Stimulated activated CD4-positive, alpha-beta T cell treated with anti-CD3 and anti-CD28 coated beads, Interleukin-15, amount 100 ng/mL, for 1 hour (primary cell): Measurements from ENCODE around the gene PIK3CB.
"Not testable (repeated sequence)": the region's sequence is repeated elsewhere in the genome, so short reads cannot be mapped to it uniquely, and the experiment has no call there.

Experiments used
- DNase-seq, 2 donors: peaks; one replicate each; pipeline ENCODE4 v3.0.0-alpha.2; 2020; ENCODE audit warnings: low read depth in 1 of 2, low spot score in 1 of 2

PIK3CB gene

DNA sequence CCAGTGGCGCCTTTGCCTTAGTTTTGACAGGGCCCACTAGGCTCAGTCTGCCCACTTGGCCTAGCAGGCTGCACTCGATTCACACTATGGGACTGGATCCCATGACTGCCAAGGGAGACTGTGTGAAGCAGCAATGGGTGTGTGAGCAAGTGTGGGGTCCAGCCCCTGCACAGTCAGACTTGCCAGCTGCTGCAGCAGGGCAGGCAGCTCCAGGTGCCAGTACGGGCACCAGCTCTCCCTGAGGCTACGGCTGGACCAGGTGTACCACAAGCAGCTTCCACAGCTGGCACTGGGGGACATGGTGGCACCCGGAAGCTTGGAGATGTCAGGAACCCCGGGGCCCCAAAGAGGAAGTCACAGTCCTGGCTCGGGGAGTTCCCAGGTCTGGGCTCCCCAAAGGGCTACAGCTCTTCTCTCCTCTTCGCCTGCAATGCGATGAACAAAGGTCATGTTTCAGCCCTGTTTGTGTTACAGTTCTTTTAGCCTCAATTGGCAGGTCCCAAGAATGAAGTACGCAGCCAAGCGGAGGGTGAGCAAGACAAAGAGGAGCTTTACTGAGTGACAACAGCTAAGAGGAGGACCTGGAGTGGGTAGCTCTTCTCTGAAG, 67.1 kb downstream of the PIK3CB start:
- DNase-seq, result no peak

DNA sequence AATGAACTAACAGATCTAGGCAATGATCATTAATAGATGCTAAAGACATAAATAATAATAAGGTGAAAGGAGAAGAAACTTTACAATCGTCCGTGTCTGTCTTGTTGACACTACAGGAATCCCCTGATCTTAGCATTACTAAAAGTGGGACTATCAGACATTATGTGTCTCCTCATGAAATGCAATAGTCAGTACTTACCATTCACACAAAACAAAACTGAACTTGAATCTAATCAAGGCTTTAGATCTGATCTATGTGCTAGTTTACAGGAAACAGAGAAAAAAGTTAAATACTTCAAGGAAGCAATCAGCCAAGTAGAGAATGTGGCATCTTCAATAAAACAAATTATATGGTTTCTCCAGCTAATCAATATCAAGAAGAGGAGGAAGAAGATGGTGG, 73.7 kb downstream of the PIK3CB start:
- DNase-seq, result no peak

DNA sequence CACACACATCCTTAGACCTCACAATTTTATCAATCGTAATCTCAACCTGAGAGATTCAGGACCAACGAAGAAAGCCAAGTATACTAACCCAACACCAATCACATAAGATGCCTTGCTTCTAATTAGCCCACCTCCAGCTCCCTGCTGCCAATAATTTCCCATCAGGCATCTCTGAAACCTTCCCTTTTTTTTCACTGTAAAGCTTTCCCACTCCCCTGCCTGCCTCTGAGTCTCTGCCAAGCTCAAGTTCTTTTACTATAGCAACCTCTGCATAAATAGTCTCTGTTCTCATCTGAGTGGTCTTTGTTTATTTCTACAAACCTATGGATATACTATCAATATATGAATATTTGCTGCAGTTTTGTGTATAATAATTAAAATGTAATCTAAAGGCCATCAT, 86.5 kb downstream of the PIK3CB start:
- DNase-seq, result no peak

DNA sequence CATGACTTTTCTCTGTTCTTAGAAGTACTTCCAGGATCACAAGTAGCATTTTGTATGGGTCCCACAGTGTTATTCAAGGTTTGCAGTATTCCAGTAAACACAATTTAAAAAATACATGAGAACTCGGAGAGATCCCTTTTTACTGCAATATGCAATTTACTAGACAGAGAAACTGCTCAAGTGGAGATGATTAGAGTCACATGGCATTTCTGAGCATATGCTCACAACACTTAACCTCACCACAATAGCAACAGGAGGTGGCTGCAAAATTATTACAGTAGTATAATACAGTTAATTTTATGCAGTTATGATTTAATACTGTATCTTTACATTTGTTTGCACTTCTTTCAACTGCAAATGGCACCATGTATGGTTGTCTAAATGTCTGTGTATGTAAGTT, 87.5 kb downstream of the PIK3CB start:
- DNase-seq, result no peak

DNA sequence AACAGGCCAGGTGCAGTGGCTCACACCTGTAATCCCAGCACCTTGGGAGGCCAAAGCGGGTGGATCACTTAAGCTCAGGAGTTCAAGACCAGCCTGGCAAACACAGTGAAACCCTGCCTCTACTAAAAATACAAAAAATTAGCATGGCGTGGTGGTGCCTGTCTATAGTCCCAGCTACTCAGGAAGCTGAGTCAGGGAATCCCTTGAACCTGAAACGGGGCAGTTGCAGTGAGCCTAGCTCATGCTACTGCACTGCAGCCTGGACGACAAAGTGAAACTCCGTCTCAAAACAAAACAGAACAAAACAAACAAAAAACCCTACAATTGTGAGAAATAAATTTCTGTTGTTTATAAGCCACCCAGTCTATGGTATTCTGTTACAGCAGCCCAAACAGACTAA, 94.7 kb downstream of the PIK3CB start:
- DNase-seq, result no peak

DNA sequence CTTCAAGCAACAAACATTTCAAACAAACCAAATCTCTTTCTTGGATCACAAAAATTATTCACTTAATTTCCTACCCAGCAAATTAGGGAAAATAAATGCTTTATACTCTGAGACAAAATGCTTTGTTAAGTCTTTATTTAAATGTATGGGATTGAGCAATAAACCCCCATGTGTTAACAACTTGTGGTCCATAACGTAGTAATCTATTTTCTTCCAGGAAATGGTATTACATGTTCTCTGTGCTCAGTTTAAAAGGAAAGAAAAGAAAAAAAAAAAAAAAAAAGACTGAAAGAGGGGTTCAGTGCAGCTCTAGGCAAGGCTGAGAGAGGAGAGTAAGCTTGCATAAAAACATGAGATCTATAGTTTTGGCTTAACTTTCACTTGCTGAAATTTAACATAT, 102.3 kb downstream of the PIK3CB start:
- no peak for DNase-seq

DNA sequence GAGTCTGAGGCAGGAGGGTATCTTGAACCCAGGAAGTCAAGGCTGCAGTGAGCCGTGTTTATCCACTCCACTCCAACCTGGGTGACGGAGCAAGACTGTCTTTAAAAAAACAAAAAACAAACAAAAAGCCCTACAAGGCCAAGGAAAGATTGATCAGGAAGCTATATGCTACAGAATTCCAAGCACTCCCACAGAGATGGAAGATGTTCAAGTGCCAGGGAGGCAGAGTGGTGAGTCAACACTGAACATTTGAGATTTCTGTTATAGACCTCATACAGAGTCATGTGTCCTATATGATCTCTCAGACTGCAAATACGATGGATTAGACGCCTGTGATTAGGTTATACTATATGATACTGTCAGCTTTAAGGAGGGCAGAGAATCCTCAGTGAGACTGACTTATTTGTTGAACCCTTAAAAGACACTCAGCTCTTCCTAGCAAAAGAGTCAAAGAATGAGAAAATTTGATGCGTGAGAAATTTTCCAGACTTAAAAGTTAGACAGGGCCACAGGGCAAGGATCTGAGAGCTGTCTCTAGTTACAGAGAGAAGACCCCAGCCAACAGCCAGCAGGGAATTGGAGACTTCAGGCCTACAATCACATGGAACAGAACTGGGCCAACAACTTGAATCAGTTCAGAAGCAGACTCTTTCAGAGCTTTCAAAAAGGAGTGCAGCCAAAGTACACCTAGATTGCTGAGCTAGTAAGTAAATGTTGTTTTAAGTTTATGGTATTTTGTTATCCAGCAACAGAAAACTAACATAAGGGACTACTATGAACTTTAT, 107.6 kb downstream of the PIK3CB start:
- DNase-seq, result no peak

DNA sequence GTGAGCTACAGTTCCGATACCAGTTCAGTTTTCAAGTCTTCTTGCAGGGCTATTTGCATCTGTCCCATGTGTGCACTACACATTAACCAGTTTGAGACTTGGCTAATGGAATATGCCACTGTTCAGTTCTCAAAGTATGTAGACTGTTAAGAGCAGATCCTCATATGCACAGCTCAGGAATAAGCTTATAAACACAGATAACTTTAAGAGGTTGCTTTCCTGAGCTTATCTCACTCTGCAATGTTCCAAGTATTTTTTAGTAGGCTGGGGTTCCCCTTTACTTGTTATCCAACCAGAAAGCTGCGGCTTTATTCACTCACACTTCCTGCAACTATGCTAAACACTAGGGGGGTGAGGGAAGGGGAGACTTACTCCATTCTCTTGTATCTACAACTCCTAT, 108.7 kb downstream of the PIK3CB start:
- not testable (repeated sequence) for DNase-seq

DNA sequence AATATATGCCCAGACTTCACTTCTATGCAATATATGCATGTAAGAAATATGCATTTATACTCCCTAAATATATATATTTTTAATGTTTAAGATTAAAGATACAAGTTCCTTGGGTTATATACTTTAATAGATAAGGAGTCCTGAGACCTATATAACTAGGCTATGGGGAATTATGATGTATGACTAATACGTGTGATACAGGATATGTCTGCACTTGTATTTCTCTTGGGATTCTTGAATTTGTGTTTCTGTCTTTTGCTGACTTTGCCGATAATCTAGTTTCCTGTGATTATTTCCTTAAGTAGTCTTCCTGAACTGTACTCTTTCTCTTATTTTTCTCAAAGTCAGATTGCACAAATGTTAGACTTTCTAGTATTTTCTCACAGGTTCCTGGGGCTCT, 109.6 kb downstream of the PIK3CB start:
- no peak for DNase-seq

DNA sequence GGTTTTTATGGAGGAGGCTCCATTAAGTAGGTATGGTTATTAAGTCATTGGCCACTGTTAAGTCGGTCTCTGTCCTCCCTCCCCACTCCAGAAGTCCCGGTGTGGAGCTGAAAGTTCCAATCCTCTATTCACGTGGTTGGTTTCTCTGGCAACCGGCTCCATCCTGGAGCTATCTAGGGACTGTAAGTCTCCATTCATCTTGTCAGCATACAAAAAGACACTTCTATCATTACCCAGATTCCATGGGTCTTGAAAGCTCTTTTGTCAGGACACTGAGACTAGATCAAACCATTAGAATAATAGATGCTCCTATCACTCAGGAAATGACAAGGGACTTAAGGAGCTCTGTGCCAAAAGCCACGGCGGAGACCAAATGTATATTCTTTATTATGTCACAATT, 110.3 kb downstream of the PIK3CB start:
- DNase-seq, result no peak

DNA sequence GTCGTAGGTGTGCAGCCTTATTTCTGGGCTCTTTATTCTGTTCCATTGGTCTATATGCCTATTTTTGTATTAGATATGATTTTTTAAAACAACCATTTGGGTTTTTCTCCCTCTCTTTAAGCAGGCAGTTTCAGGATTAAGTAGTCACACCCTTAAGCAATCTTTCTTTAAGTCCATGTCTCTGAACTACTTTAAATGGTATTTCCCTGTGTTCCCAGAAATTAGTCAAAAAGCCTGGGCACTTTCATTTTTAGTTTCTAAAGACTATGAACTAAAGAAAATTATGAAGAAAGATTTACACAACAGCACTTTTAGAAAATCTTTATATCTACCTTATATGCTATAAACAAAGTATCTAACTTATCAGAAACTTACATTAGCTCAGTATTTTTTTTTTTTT, 115.9 kb downstream of the PIK3CB start:
- DNase-seq, result no peak

DNA sequence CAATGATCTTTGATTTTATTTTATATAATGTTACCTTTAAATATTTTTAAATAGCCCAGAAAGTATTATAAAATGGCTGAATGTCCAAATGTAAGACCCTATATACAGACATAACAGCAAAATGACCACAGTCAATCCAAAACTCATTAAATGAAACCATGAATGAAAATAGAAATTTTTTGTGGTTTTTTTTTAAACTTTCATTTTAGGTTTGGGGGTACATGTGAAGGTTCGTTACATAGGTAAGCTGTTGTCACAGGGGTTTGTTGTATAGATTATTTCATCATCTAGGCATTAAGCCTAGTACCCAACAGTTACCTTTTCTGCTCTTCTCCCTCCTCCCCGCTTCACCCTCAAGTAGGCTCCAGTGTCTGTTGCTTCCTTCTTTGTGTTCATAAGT, 117.4 kb downstream of the PIK3CB start:
- DNase-seq, result no peak

DNA sequence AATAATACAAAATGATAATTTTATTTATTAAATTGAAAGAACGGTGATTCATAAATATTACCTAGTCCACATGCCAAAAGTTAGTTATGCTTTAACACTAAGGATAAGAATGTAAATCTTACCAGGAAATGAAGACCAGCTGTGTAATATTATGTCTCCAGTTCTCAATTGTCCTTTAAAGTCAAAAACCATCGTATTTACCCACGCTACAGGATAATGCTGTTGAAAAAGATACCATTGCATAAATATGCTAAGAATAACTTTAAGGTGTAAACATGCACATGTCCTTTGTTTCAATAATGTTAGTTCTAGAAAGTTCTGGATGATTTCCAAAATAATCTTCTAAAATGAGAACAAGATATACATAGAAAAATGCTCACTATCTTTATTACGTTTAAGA, 122.6 kb downstream of the PIK3CB start:
- DNase-seq, result no peak

DNA sequence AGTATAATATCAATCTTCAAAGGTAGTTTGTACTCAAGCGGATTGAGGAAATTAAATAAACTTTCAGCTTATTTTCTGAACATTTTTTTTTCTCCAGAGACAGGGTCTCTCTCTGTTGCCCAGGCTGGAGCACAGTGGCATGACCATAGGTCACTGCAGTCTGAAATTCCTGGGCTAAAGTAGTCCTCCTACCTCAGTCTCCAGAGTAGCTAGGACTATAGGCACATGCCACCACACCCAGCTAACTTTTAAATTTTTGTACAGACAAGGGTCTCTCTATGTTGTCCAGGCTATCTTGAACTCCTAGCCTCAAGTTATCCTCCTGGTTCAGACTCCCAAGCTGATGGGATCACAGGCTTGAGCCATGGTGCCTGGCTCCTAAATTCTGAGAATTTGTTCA, 129.1 kb downstream of the PIK3CB start:
- DNase-seq, result no peak

DNA sequence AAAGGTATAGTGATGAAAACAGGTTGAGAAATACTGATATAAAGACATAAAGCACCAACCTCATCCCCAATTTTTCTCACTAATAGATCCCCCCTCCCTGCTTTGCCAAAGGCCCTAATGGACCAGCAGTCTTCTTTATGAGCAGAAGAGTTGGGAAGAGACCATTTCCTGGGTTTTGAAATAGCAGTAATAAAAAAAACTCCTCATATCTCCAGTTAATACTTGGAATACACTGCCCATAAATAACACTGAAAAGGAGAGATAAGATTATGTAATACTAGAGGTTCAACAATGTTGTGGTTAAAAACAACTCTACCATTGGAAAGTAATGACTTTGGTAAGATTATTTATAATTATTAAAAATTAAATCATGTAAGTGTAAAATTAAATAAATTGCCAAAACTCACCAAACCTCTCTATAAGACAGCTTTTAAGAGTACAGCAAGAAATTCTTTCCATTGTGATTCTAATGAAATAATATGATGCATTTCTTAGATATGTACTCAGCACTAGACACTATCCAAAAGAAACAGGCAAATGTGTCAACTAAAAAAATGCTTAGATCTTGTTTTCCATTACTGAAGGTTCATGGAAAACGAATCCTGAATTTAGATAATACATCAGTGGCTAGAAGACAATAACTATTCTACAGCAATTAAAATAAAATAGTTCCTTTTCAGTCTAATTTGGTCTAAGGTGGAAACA, 137.9 kb downstream of the PIK3CB start:
- DNase-seq, result no peak

DNA sequence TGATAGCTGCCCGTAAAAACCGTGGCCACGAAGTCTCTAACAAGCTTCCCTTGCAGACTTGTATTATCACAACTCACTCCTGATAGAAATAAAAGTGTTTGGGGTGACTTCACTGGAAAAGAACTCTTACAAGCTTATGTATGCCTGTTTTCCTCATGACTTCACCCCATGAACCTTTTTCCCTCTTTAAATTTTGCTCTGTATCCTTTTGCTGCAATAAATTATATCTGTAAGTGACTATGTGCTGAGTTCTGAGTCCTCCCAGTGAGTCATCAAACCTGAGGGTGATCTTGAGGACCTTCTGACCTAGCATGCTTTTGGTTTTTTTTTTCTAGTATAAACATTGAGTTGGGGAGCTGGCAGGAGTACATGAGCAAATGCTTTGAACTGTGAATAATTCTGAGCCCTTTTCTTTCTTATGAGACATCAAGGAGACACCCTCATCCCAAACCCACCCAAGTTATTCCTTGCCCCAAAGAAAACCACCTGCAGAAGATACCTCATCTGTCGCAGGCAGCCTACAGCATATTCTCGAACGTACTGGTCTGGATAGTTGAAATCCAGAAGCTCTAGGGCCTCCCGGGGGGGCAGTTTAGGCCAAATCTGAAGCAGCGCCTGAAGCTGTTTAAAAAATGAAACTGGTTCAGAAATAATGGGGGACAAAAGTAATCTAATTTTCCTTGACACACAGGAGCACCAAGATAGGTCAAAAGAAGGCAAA, 140.3 kb downstream of the PIK3CB start:
- DNase-seq, result no peak

DNA sequence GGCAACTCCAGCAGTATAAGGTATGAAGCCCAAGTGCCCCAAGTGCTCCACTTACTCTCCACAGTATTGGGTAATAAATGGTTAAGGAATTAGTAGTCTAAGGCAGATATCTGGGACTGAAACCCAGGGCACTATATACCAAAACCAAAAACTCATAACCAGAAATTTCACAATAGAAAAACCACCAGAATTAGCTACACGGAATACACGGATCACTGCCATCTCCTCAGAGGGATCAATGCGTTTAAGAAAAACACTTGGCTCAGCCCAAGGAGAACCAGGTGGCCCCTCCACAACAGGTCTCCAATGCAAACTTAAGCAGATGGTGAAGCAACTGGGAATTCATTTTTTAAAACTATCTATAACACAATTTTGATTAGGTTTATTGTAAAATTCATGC, 142.6 kb downstream of the PIK3CB start:
- no peak for DNase-seq

DNA sequence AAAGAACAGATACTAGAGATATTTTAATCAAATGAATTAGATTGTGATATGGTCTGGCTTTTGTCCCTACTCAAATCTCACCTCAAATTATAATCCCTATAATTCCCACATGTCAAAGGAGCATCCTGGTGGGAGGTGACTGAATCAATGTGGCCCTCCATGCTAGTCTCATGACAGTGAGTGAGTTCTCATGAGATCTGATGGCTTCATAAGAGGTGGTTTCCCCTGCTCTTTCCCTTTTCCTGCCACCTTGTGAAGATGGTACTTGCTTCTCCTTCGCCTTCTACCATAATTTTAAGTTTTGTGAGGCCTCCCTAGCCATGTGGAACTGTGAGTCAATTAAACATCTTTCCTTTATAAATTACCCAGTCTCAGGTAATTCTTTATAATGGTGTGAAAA, 143.4 kb downstream of the PIK3CB start:
- DNase-seq, result no peak

DNA sequence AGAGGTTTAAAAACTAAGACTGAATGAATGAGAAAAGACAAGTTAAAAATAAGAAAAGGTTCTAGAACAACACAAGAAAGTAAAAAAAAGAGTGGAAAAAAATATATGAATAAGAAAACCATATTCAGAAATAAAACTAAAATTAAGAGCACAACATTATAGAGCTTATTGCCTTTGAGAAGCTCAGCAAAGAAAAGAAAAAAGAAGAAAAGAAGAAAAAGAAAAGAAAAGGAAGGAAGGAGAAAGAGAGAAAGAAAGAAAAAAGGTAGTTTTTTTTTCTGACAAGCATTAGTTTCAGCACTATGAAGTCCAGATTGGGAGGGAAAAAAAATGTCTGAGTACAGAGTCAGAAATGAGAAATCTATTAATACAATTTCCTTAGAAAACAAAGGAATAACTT, 144.7 kb downstream of the PIK3CB start:
- DNase-seq, result no peak

DNA sequence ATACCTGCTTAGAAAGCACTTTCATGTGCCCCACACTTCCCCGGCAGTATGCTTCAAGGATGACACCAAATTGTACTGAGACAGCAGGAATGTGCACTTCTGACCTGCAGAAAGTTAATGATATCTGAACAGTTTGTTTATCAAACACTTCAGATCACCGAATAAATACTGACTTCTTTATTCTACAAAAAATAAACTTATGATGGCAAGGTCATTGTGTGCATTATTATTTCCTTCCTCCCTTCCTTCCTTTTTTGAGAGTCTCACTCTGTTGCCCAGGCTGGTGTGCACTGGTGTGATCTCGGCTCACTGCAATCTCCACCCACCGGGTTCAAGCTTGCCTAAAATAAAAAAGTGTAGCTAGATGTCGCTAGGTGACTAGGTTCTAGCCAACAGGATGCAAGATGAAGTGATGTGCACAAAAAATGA, 145.8 kb downstream of the PIK3CB start:
- no peak for DNase-seq

DNA sequence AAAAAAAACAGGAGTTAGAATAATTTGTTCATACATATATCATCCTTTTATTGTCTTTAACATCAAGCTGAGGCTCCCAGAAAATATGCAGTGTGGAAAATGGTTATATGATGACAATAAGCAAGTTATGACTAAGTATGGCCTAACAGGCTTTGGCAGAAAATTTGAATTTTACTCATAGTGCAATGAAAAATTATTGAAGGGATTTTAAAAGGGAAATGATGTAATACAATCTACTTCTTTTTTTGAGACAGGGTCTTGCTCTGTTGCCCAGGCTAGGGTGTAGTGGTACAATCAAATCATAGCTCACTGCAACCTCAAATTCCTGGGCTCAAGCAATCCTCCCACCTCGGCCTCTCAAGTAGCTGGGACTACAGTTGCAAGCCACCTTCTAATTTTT, 147.5 kb downstream of the PIK3CB start:
- DNase-seq, result no peak

DNA sequence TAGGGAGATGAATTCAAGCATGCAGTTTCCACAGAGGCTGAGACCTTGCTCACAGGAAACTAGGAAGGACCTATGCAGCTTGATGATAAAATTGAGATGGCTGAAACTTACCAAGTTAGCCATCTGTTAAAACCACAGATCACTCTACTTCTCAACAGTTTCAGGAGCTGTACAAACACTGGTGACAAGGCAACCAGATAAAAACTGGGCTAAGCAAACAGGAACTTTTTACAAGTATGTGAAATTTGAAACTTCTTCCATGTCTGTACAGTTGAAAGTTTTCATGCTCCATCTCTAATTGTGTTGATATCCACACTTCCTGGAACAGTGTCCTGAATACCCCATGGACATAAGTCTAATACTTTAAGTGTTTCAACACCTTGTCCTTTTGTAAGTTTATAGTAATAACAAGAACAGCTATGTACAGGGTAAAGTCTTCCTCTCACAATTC, 147.9 kb downstream of the PIK3CB start:
- DNase-seq, result no peak
